Central memory CD8-positive, alpha-beta T cell (primary cell): ENCODE measurements around the gene CD300E.

Experiments
- ATAC-seq: fragments of 150-1000 bp; cut with Tn5 transposase; replicated peaks from 2 replicates; pipeline ENCODE4 v1.10.0; 2022; ENCODE audit warnings: mild to moderate bottlenecking, moderate FRiP score, moderate number of reproducible peaks; ENCODE audit not compliant: poor library complexity, severe bottlenecking; ENCODE audit errors: extremely low read depth
- DNase-seq, 2 donors: peaks; one replicate each; pipeline ENCODE4 v3.0.0; 2021; ENCODE audit warnings: low spot score in 2 of 2
- H3K27ac Mint-ChIP-seq: one replicate; pipeline ENCODE4 v1.8.0; 2022; ENCODE audit warnings: low read depth, mild to moderate bottlenecking, moderate library complexity, mixed read lengths
- H3K27me3 Mint-ChIP-seq: one replicate; pipeline ENCODE4 v1.8.0; 2022; ENCODE audit warnings: mixed read lengths
- H3K36me3 Mint-ChIP-seq: one replicate; pipeline ENCODE4 v1.8.0; 2022; ENCODE audit warnings: mild to moderate bottlenecking, moderate library complexity, mixed read lengths; ENCODE audit not compliant: insufficient read depth
- H3K4me1 Mint-ChIP-seq: one replicate; pipeline ENCODE4 v1.8.0; 2022; ENCODE audit warnings: mixed read lengths
- H3K4me3 Mint-ChIP-seq: one replicate; pipeline ENCODE4 v1.8.0; 2022; ENCODE audit warnings: mild to moderate bottlenecking, moderate library complexity, mixed read lengths
- H3K9me3 Mint-ChIP-seq: one replicate; pipeline ENCODE4 v1.8.0; 2022; ENCODE audit warnings: mixed read lengths

Gene CD300E

DNA sequence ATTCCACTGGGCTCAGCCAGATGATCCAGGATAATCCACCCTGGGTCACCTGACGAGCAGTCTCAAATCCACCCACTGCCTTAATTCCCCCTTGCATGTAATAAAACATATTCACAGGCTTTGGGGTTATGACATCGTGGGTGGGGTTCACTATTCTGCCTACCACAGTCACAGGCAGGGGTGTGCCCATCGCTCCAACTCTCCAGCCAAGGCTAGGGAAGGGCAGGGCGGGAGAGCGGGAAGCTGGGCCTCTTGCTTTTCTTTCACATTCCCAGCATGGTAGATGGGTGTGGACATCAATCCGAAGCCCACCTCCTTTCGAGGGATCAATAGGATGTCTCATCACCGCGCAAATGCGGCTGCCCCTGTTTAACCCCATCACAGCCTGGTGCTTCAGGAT is 18.8 kb downstream of the CD300E start:
- Mint-ChIP-seq H3K36me3 (no peaks in the 10 kb centered on the region), H3K27me3 (peaks cover 67% of the 10 kb centered on the region), H3K4me1 (no peaks in the 10 kb centered on the region), H3K4me3 (no peak overlapping the region), H3K9me3 (no peaks in the 10 kb centered on the region), H3K27ac (no peak overlapping the region)
- ATAC-seq (no peak), DNase-seq (no peak)

DNA sequence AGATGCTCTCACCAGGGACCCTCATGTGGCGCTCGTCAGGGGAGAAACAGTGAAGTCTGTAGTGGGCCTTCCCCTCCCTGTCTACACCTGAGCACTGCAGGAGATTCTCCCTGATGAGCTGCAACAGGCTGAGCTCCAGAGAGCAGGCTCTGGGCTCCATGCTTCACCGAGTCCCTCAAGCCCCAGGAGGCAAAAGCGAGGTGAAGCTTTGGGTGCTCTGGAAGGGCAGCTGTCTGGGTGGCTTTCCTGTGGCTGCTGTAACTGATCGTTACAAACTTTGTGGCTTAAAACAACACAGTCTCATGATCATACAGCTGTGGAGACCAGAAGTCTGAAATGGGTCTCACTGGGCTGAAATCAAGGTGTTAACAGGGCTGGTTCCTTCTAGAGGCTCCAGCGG is 19.3 kb downstream of the CD300E start:
- Mint-ChIP-seq H3K4me1 (no peaks in the 10 kb centered on the region), H3K36me3 (no peaks in the 10 kb centered on the region), H3K4me3 (no peak overlapping the region), H3K9me3 (no peaks in the 10 kb centered on the region), H3K27ac (no peak overlapping the region), H3K27me3 (peaks cover 72% of the 10 kb centered on the region)
- DNase-seq (no peak), ATAC-seq (no peak)

DNA sequence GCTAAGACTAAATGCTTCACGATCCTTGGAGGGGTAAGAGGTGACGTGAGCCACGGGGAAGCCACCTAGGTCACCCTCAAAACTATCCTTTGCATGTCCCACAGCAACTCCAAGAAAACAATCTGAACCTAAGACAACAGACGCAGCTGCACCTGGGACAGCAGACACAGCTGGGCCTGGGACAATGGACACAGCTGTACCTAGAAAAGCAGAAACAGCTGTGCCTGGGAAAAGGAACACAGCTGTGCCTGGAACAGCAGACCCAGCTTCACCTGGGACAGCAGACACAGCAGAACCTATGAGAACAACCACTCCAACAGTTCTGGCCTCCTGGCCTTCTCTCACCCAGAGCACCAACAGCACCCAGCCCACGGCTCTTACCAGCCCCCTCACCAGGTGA is 19.8 kb downstream of the CD300E start:
- Mint-ChIP-seq H3K9me3 (no peaks in the 10 kb centered on the region), H3K4me1 (no peaks in the 10 kb centered on the region)
- no peak for ATAC-seq

DNA sequence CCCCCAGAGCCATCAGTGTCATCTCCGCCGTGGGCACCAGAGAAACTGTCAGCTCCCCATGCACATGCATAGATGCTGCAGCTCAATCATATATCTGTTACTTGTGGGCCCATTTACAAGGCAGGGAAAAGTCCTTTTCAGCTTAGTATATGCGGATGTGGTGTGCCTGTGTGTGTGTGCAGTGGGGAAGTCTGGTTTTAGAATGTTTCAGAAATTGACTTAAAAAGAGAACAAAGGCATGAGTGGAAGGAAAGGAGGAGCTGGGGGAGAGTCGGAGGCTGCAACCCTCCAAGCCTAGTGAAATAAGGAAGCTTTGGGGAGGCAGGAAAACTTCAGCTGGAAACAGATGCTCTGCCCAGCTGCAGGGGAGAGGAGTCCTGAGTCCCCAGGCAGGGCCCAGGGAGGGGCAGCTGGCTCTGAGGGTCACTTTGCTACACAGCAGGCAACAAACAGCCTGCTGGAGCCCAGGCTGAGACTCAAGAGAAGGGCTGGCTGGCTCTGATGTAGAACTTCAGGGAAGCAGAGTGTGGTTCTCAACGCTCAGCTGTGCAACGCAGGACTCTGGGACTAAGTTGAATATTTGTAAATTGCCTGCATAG is 20.4 kb downstream of the CD300E start:
- no peak for ATAC-seq
- no peaks in the 10 kb centered on the region for H3K36me3 Mint-ChIP-seq
- no peak overlapping the region for H3K4me3 Mint-ChIP-seq
- no peak overlapping the region for H3K27ac Mint-ChIP-seq
- DNase-seq = no peak
- no peaks in the 10 kb centered on the region for H3K4me1 Mint-ChIP-seq
- peaks cover 83% of the 10 kb centered on the region for H3K27me3 Mint-ChIP-seq
- no peaks in the 10 kb centered on the region for H3K9me3 Mint-ChIP-seq

More for the DNA sequence above, 19.8 kb downstream of the CD300E start:
- DNase-seq = no peak
- Mint-ChIP-seq H3K4me3 (no peak overlapping the region), H3K27ac (no peak overlapping the region), H3K36me3 (no peaks in the 10 kb centered on the region), H3K27me3 (peaks cover 77% of the 10 kb centered on the region)

DNA sequence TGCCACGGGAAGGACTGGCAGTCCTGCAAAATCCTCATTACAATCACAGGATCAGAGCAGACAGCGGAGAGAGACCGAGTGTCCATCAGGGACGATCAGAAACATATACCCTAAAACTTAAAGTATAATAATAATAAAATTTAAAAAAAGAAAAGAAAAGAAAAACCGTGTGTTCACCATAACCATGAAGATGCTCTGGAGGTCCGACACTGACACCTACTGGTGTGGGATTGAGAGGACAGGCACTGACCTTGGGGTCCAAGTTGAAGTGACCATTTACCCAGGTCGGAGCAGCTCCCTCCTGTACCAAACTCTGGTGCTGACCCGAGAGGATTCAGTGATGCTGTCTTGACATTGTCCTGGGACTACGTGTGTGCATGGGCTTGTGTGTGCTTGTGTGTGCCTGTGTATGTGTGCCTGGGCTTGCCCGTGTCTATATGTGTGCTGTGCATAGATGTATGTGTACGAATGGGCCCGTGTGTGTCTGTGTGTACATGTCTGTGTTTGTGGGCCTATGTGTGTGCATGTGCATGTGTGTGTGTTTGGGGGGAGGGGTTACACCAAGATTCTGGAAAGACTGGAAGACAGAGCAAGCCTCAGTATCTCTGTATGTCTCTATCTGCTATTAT is 21.5 kb downstream of the CD300E start:
- H3K4me1 Mint-ChIP-seq = no peaks in the 10 kb centered on the region
- no peak overlapping the region for H3K4me3 Mint-ChIP-seq
- H3K27ac Mint-ChIP-seq = no peak overlapping the region
- no peaks in the 10 kb centered on the region for H3K9me3 Mint-ChIP-seq
- no peak for DNase-seq
- H3K27me3 Mint-ChIP-seq = peaks cover 82% of the 10 kb centered on the region
- H3K36me3 Mint-ChIP-seq = no peaks in the 10 kb centered on the region
- ATAC-seq = no peak

DNA sequence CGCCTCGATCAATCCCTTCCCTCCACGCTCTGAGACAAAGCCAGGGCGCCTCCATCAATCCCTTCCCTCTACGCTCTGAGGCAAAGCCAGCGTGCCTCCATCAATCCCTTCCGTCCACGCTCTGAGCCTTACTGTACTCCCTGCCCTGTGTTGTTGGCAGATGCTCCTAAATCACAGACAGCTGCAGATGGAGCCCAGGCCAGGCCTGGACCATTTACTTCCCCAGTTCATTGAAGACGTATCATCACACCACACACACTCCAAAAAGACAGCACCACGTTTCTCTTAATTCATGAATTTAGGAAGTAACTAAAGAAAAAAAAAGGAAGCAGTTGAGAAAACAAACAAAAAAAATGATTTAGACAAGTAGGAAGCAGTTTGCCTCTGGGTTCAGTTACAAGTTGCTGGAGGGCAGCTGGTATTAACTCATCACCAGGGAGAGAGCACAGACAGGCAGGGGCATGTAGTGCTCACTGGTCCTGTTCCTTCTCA is 24.0 kb downstream of the CD300E start:
- H3K36me3 Mint-ChIP-seq = peaks cover 2% of the 10 kb centered on the region
- DNase-seq (no peak), ATAC-seq (no peak)
- H3K27ac Mint-ChIP-seq = no peak overlapping the region
- H3K27me3 Mint-ChIP-seq = peaks cover 71% of the 10 kb centered on the region
- H3K4me1 Mint-ChIP-seq = no peaks in the 10 kb centered on the region
- no peak overlapping the region for H3K4me3 Mint-ChIP-seq
- no peaks in the 10 kb centered on the region for H3K9me3 Mint-ChIP-seq

DNA sequence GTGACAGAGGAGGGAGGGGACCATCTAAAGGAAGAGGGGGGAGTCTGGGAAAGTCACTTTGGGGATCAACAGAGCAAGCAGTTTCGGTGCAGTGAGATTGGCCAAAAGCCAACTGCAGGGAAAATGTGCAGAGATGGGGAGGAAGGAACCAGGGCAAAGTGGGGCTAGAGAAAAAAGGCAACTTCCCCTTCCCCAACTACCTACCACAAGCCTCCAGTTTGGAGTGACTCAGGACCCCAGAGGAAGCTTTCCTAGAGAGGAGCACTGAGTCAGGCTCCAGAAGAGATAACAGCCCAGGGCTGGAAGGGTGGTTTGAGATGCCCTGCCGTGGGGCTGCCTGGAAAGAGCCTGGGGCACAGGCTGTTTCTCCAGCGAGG is 24.5 kb downstream of the CD300E start:
- peaks cover 71% of the 10 kb centered on the region for H3K27me3 Mint-ChIP-seq
- peaks cover 2% of the 10 kb centered on the region for H3K36me3 Mint-ChIP-seq
- no peak overlapping the region for H3K27ac Mint-ChIP-seq
- H3K4me3 Mint-ChIP-seq = no peak overlapping the region
- ATAC-seq = no peak
- no peak for DNase-seq
- H3K9me3 Mint-ChIP-seq = no peaks in the 10 kb centered on the region
- no peaks in the 10 kb centered on the region for H3K4me1 Mint-ChIP-seq

DNA sequence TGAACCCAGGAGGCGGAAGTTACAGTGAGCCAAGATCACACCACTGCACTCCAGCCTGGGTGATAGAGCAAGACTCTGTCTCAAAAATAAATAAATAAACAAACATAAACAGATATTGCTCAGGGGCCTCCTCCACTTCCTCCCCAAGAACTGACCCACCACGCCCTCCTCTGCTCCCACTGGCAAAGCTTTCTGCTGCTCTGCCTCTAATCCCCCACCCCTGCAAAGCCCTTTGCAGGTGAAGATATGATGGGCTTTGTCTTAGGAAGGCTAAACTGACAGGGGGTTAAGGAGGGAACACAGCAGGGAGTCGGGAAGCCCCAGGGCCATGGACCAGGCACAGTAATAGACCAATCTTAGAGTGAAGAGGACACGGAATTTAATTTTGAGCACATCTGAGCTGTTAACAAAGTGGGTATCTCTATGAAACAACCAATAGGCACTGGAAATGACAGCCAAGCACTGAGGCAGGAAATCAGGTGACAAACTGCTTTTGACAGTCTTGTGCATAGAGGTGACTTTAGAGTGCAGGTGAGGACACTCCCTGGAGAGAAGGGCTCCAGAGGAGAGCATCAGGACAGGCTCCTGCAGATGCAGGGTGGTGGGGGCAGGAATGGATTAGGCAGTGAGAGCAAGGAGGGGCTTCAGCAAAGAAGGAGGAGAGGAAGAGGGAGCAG is 25.1 kb downstream of the CD300E start:
- Mint-ChIP-seq H3K4me1 (no peaks in the 10 kb centered on the region), H3K27me3 (peaks cover 71% of the 10 kb centered on the region), H3K36me3 (peaks cover 2% of the 10 kb centered on the region), H3K27ac (no peak overlapping the region), H3K4me3 (no peak overlapping the region), H3K9me3 (no peaks in the 10 kb centered on the region)
- no peak for ATAC-seq
- no peak for DNase-seq

DNA sequence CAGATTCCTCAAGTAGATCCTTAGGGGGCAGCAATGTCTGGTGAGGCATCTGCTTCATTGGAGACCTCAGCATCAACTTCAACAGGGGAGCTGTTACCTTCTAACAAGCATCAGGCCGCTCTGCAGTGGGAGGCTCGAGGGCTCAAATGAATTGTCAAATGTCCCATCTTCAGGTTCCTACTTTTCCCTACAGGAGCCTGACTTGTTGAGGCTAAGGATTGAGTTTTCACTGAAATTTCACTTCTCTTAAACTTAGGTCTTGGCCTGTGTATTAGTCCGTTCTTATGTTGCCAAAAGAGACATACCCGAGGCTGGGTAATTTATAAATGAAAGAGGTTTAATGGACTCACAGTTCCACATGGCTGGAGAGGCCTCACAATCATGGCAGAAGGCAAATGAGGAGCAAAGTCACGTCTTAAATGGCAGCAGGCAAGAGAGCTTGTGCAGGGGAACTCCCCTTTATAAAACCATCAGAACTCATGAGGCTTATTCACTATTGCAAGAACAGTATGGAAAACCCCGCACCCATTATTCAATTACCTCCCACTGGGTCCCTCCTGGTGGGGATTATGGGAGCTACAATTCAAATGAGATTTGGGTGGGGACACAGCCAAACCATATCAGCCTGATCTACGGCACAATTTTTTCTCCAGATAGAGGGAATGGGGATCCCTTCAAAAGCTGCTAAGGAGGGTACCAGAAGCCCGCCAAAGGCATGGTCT is 26.3 kb downstream of the CD300E start:
- Mint-ChIP-seq H3K27ac (no peak overlapping the region), H3K4me1 (no peaks in the 10 kb centered on the region), H3K4me3 (no peak overlapping the region), H3K9me3 (no peaks in the 10 kb centered on the region), H3K27me3 (peaks cover 71% of the 10 kb centered on the region), H3K36me3 (peaks cover 2% of the 10 kb centered on the region)
- DNase-seq (no peak), ATAC-seq (no peak)

DNA sequence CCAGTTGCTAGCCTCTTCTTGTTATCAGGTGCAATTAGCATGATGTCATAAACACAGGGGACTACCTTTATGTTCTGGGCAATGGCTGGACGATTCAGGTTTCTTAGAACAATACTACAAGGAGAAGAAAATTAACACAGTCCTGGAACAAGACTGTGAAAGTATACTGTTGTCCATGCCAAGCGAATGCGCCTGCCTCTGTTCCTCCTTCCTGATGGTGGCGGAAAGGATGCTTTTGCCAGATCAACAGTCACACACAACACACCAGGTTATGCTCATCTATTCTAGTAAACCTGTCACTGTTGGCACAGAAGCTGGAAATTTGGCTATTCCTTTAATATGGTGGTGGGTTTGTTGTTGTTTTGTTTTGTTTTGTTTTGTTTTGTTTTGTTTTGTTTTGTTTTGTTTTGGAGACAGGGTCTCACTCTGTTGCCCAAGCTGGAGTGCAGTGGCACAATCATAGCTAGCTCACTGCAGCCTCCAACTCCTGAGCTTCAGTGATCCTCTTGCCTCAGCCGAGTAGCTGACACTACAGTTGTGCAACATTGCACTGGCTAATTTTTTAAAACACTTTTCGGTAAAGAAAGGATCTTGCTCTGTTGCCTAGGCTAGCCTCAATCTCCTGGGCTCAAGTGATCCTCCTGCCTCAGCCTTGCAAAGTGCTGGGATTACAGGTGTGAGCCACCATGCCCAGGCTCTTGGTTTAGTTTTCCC is 28.3 kb downstream of the CD300E start:
- Mint-ChIP-seq H3K36me3 (peaks cover 2% of the 10 kb centered on the region), H3K27me3 (peaks cover 70% of the 10 kb centered on the region), H3K4me3 (no peak overlapping the region), H3K4me1 (no peaks in the 10 kb centered on the region), H3K27ac (no peak overlapping the region), H3K9me3 (no peaks in the 10 kb centered on the region)
- DNase-seq = no peak
- no peak for ATAC-seq

DNA sequence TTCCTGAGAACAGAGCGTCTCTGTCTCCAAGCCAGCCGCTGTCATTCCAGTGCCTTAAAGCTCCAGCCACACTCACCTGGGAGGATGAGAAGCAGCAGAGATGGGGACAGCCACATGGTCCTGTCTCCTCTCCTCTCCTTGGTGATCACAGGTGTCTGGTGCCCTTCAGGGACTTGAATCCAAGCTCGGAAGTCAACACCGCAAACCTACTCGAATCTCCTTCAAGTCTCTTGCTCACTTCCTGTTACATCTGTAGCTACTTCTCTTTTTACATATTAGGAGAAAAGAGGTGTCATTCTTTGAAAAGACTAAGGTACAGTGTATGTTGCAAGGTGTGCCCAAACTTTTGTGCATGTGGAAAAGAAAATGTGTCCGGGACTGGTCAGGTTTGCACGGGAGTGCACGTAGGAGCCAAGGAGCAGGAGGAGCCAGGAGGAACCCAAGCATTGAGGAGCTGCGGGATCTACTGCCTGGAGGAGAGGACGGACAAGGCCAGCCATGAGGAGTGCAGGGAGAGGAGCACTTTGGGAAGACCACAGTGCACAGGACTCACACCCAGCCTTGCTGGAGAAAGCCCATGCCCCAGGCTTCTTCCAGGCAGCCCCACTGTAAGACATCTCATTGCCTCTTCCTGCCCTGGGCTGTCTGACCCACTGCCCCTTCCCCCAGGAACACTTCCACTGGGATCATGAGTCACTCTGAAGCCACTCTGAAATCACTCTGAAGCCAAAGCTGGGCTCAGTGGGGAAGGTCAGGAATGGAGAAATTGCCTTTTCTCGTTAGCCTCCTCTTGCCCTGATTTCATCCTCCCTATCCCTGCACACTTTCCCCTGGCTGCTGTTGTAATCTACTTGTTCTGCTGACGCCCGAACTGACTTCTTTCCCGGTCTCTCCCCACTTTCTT is 31.2 kb downstream of the CD300E start, which contains the start of gene CD300LD:
CD300LD (minus strand) TSS at position 197 of the 904 bp plus-strand sequence; CDS start at position 116, 81 bp downstream.
- Mint-ChIP-seq H3K4me1 (no peaks in the 10 kb centered on the region), H3K27me3 (peaks cover 70% of the 10 kb centered on the region), H3K4me3 (no peak within 1 kb of the TSS), H3K9me3 (no peaks in the 10 kb centered on the region), H3K27ac (no peak within 1 kb of the TSS), H3K36me3 (peaks cover 2% of the 10 kb centered on the region)
- ATAC-seq (no peak), DNase-seq (no peak)
